ENCODE data around the gene LSAMP.
A peak's percentile ranks its signal among the peaks of the same experiment; 100 is the strongest.
"Not testable (repeated sequence)": the region's sequence is repeated elsewhere in the genome, so short reads cannot be mapped to it uniquely, and the experiment has no call there.

The LSAMP gene

DNA sequence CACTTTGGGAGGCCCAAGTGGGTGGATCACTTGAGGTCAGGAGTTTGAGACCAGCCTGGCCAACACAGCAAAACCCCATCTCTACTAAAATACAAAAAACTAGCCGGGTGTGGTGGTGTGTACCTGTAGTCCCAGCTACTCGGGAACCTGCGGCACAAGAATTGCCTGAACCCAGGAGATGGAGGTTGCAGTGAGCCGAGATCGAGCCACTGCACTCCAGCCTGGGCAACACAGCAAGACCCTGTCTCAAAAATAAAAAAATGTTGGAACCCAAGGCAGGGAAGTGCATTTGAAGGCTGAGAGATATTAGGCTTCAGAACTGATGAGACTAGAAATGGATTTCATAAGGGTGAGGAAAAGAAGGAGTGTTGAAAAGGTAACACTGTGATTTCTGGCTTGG is 600.6 kb downstream of the LSAMP start:
- DNase-seq (ENCODE audit: low read depth, low spot score) = not testable (repeated sequence)

- no peak for DNase-seq (ENCODE audit: low read depth, low spot score)
These were observed 602.1 kb downstream of the LSAMP start for GRCh38 chr3:115843206-115843605.

- DNase-seq (ENCODE audit: low read depth, low spot score) = no peak
These were observed 606.0 kb downstream of the LSAMP start for GRCh38 chr3:115839246-115839645.

- no peak for DNase-seq (ENCODE audit: low read depth, low spot score)
These were observed 606.5 kb downstream of the LSAMP start for GRCh38 chr3:115838786-115839185.

GRCh38 chr3:115836944-115837343 is 608.3 kb downstream of the LSAMP start:
- DNase-seq (ENCODE audit: low read depth, low spot score) = no peak

DNA sequence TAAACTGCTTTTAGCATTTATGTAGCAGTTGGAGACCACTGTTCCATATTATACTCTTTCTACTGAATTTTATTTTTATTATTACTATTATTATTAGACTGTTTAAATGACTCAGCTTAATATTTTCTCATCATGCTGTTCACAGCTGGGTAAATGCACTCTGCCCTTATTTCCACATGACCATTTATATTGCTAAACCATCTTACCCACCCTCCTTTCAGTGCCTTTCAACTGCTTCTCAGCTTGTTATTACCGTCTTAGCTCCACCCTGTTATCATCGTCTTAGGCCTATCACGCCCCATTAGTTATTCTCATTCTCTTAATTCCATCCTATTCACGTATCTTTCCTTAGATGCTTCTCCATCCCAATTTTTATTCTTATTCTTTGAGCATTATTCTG is 609.3 kb downstream of the LSAMP start:
- peak; percentile 45 for DNase-seq (ENCODE audit: low read depth, low spot score)

GRCh38 chr3:115834068-115834467 is 611.2 kb downstream of the LSAMP start:
- DNase-seq (ENCODE audit: low read depth, low spot score) = peak; percentile 55

DNA sequence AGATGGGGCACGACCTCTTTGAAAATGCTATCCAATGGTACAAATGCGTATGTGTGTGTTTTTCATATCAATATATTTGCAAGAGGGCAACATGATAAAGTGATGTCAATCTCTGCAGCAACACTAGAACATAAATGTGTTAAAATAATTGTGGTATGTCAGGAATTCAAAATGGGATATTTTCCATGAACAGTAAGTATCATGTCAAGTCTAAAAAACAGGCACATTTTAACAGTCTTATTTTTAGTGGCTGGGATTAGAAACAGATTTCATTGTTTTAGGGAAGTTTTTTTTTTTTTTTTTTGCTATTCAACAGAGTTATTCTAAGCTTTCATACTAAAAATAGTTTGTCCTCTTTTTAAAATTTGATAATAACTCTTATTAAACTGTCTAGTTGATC is 612.2 kb downstream of the LSAMP start:
- DNase-seq (ENCODE audit: low read depth, low spot score) = no peak

- DNase-seq (ENCODE audit: low read depth, low spot score) = no peak
These were observed 613.0 kb downstream of the LSAMP start for GRCh38 chr3:115832265-115832664.

DNA sequence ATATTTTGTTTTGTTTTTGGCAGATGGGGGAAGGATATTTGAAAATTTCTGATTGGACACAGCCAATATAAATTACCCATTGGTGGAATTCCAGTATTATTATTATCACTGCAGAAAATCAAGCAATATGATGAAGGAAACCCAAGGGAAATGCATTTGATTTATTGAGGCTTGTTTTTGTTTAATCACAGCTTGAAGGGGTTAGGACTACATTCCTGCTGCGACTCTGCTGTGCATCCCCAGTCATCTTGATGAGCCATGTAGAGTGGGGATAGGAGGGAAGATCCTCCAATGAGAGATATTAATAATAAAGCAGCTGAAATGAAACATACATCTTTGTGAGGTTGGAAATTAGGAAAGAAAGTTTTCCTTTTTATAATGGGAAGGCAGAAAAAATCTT is 613.4 kb downstream of the LSAMP start:
- no peak for DNase-seq (ENCODE audit: low read depth, low spot score)

DNA sequence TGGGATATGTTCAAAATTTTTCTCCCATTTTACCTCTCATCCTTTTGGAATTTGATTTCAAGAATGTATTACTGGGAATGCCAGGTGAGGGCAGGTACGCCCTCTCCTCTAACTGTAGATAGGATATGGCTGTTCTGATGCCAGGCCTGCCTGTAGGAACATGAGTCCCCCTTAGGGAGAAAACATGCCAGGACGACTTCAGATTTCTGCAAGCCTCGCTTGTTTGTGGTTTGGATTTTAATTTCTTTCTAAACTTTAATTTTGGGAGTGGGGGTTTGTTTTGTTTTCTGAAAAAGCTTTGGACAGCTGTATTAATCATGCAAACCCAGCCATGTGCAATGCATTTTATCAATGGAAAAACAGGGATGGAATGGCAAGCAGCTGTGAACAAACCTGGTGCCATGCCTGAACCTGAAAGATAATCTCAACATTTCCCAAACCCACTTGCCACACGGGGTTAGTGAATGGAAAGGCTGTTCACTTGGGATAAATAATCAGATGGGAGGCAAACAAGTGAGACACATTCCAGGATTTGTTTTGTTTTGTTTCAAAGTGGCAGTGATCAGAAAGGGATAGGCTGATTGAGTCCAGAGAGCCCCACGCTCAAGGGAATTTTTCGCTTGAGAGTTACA is 614.4 kb downstream of the LSAMP start:
- DNase-seq (ENCODE audit: low read depth, low spot score) = no peak

GRCh38 chr3:115828401-115828800 is 616.9 kb downstream of the LSAMP start:
- DNase-seq (ENCODE audit: low read depth, low spot score) = no peak

- no peak for DNase-seq (ENCODE audit: low read depth, low spot score)
These were observed 617.8 kb downstream of the LSAMP start for GRCh38 chr3:115827495-115827894.

GRCh38 chr3:115825046-115825445 is 620.2 kb downstream of the LSAMP start:
- DNase-seq (ENCODE audit: low read depth, low spot score) = no peak

DNA sequence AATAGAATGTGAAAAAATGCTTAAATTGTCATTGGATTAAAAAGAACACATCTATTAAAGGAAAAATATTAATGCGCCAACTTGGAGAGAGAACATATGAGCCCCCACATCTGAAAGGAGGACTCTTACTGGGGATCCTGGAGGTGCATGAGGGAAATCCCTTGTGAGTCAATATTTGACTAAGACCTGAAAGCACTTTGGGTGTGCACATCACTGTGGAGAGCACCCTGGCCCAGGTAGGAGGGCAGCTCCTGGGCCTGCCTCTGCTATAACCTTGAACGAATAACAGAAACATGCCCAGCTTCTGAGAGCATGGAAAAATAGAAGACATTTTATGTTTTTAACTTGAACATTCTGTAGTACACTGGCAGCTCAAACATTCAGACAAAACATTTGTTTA is 622.2 kb downstream of the LSAMP start:
- no peak for DNase-seq (ENCODE audit: low read depth, low spot score)

DNA sequence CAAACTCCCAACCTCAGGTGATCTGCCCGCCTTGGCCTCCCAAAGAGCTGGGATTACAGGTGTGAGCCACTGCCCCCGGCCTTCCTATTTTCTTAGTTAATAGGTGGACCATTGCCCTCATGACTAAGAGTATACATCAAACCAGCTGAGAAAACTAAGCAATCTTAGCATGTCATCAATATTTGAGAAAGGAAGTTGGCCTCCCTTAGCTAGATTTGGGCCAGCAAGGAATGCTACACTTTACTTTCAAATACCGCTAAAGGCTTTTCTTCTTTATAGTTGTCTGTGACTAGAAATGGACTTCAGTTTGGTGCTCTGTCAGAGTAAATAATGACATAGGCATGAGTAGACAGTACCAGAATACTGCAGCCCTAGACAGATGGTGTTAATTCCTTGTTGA is 622.7 kb downstream of the LSAMP start:
- DNase-seq (ENCODE audit: low read depth, low spot score) = no peak

DNA sequence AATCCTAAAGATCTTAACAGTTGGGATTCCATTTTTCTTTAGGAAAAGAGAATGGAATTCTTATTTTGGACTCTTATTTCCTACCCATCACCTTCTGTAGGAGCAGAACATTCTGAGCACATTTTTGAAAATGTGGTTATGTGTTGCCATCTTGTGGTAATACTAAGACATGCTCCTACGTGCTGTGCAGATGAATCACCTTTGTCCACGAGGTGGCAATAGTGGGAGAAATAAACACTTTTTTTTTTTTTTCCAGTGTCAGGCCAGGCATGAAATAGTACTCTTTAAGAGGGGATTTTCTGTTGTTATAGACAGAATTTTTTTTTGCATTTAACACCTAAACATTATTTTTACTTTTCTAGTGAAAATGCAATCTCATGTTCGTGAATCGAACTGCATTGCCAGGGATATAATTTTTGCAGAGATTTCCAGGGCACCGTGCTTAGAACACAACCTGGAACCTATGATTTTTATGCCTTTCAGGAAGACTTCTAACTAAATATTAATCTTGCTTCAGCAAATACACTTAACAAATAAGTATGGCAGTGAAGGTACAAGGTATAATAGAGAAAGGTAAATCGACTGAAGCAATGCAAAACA is 625.4 kb downstream of the LSAMP start:
- DNase-seq (ENCODE audit: low read depth, low spot score) = peak; percentile 80

- no peak for DNase-seq (ENCODE audit: low read depth, low spot score)
These were observed 630.4 kb downstream of the LSAMP start for GRCh38 chr3:115814778-115815380.

GRCh38 chr3:115814006-115814405 is 631.3 kb downstream of the LSAMP start:
- DNase-seq (ENCODE audit: low read depth, low spot score) = no peak

DNA sequence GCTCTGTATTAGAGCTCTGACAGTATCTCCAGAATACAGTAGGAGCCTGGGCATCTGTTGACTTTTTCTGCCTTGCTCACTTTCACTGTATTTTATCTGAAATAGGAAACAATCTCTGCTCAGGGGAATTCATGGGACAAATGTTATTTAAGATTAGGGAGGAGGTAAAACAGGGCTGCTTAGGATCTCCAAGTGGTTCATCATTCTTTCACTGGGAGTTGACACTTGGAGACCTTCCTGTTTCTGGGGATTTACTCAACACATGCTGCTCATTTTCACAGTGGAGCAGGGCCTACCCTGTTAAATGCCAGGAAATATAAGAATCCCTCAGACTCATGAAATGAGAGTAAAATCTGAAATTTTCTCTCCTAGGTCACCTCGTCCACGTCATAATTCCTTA is 636.5 kb downstream of the LSAMP start:
- DNase-seq (ENCODE audit: low read depth, low spot score) = no peak

DNA sequence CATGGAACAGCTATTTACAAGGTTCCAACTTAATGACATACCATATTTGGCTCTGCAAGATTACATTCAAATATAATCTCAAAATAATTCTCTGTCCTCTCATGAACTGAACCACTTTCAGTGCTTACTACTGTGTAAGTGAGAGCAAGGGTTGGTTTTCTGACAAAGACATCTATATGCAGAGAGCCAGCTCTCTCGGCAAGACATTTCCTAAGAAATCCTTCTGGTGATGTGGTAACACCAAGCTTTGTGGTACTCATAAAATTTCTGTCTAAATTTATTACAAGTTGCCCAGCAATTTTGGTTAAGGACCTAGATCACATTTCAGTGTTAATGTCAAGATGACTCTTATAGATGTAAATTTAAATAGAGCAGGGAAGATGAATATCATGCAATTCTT is 637.0 kb downstream of the LSAMP start:
- DNase-seq (ENCODE audit: low read depth, low spot score) = no peak

GRCh38 chr3:115806501-115806900 is 638.8 kb downstream of the LSAMP start:
- no peak for DNase-seq (ENCODE audit: low read depth, low spot score)

- no peak for DNase-seq (ENCODE audit: low read depth, low spot score)
These were observed 639.8 kb downstream of the LSAMP start for GRCh38 chr3:115805520-115805919.
